ENCODE data around the gene OSM. TPM values are rescaled to one million over a fixed set of nuclear protein-coding genes. Genes with fewer than 3 reads are reported as not detected.
A peak's percentile ranks its signal among the peaks of the same experiment; 100 is the strongest.

OSM gene
- total and polyA plus RNA-seq, 2 experiments from 2014 or later, result not detected

DNA sequence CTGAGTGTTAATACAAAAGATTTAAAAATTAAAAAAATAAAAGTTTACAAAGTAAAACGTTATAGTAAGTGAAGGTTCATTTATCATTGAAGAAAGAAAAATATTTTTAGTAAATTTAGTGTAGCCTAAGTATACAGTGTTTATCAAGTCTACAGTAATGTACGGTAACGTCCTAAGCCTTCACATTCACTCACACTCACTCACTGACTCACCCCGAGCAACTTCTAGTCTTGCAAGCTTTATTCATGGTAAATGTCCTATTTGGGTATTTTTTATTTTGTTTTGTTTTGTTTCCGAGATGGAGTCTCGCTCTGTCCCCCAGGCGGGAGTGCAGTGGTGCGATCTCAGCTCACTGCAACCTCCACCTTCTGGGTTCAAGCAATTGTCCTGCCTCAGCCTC, 13.9 kb upstream of the OSM start:
- H3K79me2 ChIP-seq (ENCODE audit: insufficient read depth), result no peaks in the 10 kb centered on the region
- no peaks in the 10 kb centered on the region for H3K36me3 ChIP-seq (ENCODE audit: low read depth)
- no peaks in the 10 kb centered on the region for H3K9me2 ChIP-seq (ENCODE audit: insufficient read depth)
- H4K20me1 ChIP-seq (ENCODE audit: insufficient read depth), result no peaks in the 10 kb centered on the region
- H3K9me3 ChIP-seq (ENCODE audit: low read depth), result no peaks in the 10 kb centered on the region
- H3K27me3 ChIP-seq (replicated peaks; ENCODE audit: insufficient read depth), result no peaks in the 10 kb centered on the region
- no peak overlapping the region for H3K9ac ChIP-seq
- in situ Hi-C loops (cut with MboI), result loop anchor here (10.0 kb wide), 1 partner anchor 104 kb away; the partner anchor contains the start of gene RNF215
- no peak overlapping the region for H3K4me2 ChIP-seq (ENCODE audit: unreplicated experiment)
- H3F3A ChIP-seq (ENCODE audit: insufficient read depth), result peaks cover 29% of the 10 kb centered on the region
- TF ChIP-seq EZH2phosphoT487 (IDR thresholded peaks at IDR 0.05; ENCODE audit: insufficient read depth, low read depth) (no peak), EZH2 (IDR thresholded peaks at IDR 0.05; ENCODE audit: insufficient read depth, poor library complexity, severe bottlenecking) (no peak)
- no peak overlapping the region for H3K27ac ChIP-seq
- H3K4me3 ChIP-seq, result no peak overlapping the region
- H3K4me1 ChIP-seq (ENCODE audit: insufficient read depth), result peaks cover 31% of the 10 kb centered on the region
- H2AFZ ChIP-seq, result no peak overlapping the region
- 79 to 84% methylated on average over 8 of the region's 8 CpGs for WGBS, 2 experiments (ENCODE audit: low coverage in 1 of 2, low lambda C conversion rate in 2 of 2, missing lambda C conversion rate in 2 of 2)
- DNase-seq, result peak; percentile 36

DNA sequence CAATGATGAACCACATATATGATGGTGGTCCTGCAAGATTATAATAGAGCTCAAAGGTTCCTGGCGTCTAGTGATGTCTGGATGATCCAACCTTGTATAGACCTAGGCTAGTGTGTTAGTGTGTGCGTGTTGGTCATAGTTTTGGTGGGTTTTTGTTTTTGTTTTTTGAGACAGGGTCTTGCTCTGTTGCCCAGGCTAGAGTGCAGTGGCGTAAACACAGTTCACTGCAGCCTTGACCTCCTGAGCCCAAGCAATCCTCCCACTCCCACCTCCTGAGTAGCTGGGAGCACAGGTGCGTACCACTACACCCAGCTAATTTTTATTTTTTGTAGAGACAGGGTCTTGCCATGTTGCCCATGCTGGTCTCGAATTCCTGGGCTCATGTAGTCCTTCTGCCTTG, 13.3 kb upstream of the OSM start:
- 88 to 91% methylated on average over 5 of the region's 5 CpGs for WGBS, 2 experiments (ENCODE audit: low coverage in 1 of 2, low lambda C conversion rate in 2 of 2, missing lambda C conversion rate in 2 of 2)
- H3K4me3 ChIP-seq, result no peak overlapping the region
- H3K4me1 ChIP-seq (ENCODE audit: insufficient read depth), result peaks cover 31% of the 10 kb centered on the region
- H3F3A ChIP-seq (ENCODE audit: insufficient read depth), result peaks cover 29% of the 10 kb centered on the region
- peak overlapping the region; percentile 37 for H3K4me2 ChIP-seq (ENCODE audit: unreplicated experiment)
- H3K79me2 ChIP-seq (ENCODE audit: insufficient read depth), result no peaks in the 10 kb centered on the region
- H2AFZ ChIP-seq, result no peak overlapping the region
- peak overlapping the region; percentile 34; the same call in 1 of the 2 replicates for H3K9ac ChIP-seq
- H3K27me3 ChIP-seq (replicated peaks; ENCODE audit: insufficient read depth), result no peaks in the 10 kb centered on the region
- DNase-seq, result no peak
- H4K20me1 ChIP-seq (ENCODE audit: insufficient read depth), result no peaks in the 10 kb centered on the region
- in situ Hi-C loops (cut with MboI), result loop anchor here (10.0 kb wide), 1 partner anchor 105 kb away; the partner anchor contains the start of gene RNF215
- H3K36me3 ChIP-seq (ENCODE audit: low read depth), result no peaks in the 10 kb centered on the region
- no peaks in the 10 kb centered on the region for H3K9me3 ChIP-seq (ENCODE audit: low read depth)
- H3K27ac ChIP-seq, result no peak overlapping the region
- TF ChIP-seq EZH2phosphoT487 (IDR thresholded peaks at IDR 0.05; ENCODE audit: insufficient read depth, low read depth), result no peak
- TF ChIP-seq EZH2 (IDR thresholded peaks at IDR 0.05; ENCODE audit: insufficient read depth, poor library complexity, severe bottlenecking), result no peak
- H3K9me2 ChIP-seq (ENCODE audit: insufficient read depth), result no peaks in the 10 kb centered on the region

DNA sequence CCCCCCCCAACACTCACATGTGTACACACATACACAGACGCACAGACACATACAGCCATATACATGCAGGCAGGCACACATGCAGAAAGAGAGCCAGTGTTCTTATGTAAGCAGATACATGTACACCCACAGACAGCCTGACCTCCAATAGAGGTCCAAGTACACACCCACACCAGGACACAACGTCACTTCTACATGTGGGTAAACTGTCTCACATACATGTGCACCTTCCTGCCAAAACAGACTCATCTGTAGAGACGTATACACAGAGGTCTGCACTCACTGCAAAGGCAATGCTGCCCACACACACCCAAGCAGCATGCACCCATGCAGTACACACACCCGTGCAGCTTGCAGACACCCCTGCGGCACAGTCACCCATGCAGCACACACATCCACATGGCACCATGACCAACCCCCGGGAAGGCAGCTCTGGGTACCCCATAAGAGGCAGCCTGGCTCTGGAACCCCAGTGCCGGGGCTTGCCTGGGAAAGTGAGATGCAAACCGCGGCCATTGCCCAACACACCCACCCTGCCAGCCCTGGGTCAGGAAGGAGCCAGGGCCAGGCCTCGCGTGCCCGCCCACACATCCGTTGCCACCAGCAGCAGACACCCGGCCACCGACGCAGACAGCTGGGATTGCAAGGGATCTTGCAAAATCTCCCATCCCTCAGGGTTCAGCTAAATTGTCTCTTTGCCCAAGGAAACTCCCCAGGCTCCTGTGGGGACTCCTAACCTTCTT, 12.6 kb upstream of the OSM start:
- Histone ChIP-seq H3K9ac (peak overlapping the region; percentile 34; the same call in 1 of the 2 replicates), H3K27me3 (replicated peaks; ENCODE audit: insufficient read depth) (no peaks in the 10 kb centered on the region), H3K36me3 (ENCODE audit: low read depth) (no peaks in the 10 kb centered on the region), H3K4me3 (no peak overlapping the region), H3K79me2 (ENCODE audit: insufficient read depth) (no peaks in the 10 kb centered on the region), H3F3A (ENCODE audit: insufficient read depth) (peaks cover 29% of the 10 kb centered on the region), H2AFZ (no peak overlapping the region), H3K9me3 (ENCODE audit: low read depth) (no peaks in the 10 kb centered on the region), H3K9me2 (ENCODE audit: insufficient read depth) (no peaks in the 10 kb centered on the region), H3K27ac (peak overlapping the region; percentile 7), H3K4me1 (ENCODE audit: insufficient read depth) (peaks cover 31% of the 10 kb centered on the region), H3K4me2 (ENCODE audit: unreplicated experiment) (peak overlapping the region; percentile 37), H4K20me1 (ENCODE audit: insufficient read depth) (no peaks in the 10 kb centered on the region)
- TF ChIP-seq EZH2phosphoT487 (IDR thresholded peaks at IDR 0.05; ENCODE audit: insufficient read depth, low read depth) (no peak), EZH2 (IDR thresholded peaks at IDR 0.05; ENCODE audit: insufficient read depth, poor library complexity, severe bottlenecking) (no peak)
- DNase-seq, result peak; percentile 87
- WGBS, 2 experiments (ENCODE audit: low coverage in 1 of 2, low lambda C conversion rate in 2 of 2, missing lambda C conversion rate in 2 of 2), result 27 to 30% methylated on average over 15 to 16 of the region's 16 CpGs
- in situ Hi-C loops (cut with MboI), result no loop called here

DNA sequence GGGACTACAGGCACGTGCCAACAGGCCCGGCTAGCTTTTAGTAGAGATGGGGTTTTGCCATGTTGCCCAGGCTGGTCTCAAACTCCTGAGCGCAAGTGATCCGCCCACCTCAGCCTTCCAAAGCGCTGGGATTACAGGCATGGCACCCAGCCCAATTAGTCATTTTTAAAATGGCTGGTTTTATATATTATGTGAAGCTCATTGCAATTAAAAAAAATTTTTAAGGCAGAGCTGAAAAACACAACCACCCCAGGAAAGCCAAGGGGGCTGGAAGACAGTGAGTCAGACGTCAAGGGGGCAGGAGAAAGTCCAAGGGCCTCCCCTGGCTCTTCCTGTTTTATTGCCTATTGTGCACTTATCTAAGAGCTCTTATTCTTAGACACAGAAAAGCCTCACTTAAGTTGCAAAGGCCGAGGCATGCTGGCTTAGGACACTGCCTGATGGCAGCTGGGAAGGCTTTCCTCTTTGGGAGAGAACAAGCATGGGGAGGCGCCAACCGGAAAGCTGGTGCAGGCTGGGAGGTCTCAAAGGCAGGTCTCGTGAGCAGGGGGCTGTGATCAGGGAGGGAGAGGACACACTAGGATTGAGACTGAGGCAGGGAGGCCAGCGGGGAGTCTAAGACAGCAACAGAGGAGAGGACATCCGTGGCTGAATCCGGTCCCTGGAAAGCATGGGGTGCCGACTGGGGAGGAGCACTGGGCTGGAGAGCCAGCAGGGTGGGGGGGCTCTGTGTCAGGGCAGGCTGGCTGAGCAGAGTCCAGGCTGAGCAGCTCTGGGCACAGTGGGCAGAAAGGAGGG, 11.1 kb upstream of the OSM start:
- in situ Hi-C loops (cut with MboI), result no loop called here
- H3F3A ChIP-seq (ENCODE audit: insufficient read depth), result peaks cover 29% of the 10 kb centered on the region
- WGBS, 2 experiments (ENCODE audit: low coverage in 1 of 2, low lambda C conversion rate in 2 of 2, missing lambda C conversion rate in 2 of 2), result 2 to 6% methylated on average over 13 to 14 of the region's 14 CpGs
- H3K9me2 ChIP-seq (ENCODE audit: insufficient read depth), result no peaks in the 10 kb centered on the region
- H3K36me3 ChIP-seq (ENCODE audit: low read depth), result no peaks in the 10 kb centered on the region
- DNase-seq, result peak; percentile 82
- peak overlapping the region; percentile 55 for H3K9ac ChIP-seq
- peak overlapping the region; percentile 46 for H3K4me2 ChIP-seq (ENCODE audit: unreplicated experiment)
- H3K4me3 ChIP-seq, result peak overlapping the region; percentile 20; the same call in 1 of the 2 replicates
- H3K4me1 ChIP-seq (ENCODE audit: insufficient read depth), result peaks cover 31% of the 10 kb centered on the region
- TF ChIP-seq EZH2 (IDR thresholded peaks at IDR 0.05; ENCODE audit: insufficient read depth, poor library complexity, severe bottlenecking) (no peak), EZH2phosphoT487 (IDR thresholded peaks at IDR 0.05; ENCODE audit: insufficient read depth, low read depth) (no peak)
- no peaks in the 10 kb centered on the region for H3K79me2 ChIP-seq (ENCODE audit: insufficient read depth)
- H3K27me3 ChIP-seq (replicated peaks; ENCODE audit: insufficient read depth), result no peaks in the 10 kb centered on the region
- no peaks in the 10 kb centered on the region for H3K9me3 ChIP-seq (ENCODE audit: low read depth)
- peak overlapping the region; percentile 78 for H2AFZ ChIP-seq
- peak overlapping the region; percentile 79 for H3K27ac ChIP-seq
- H4K20me1 ChIP-seq (ENCODE audit: insufficient read depth), result no peaks in the 10 kb centered on the region
